Activated CD4-positive, alpha-beta T cell treated with anti-CD3 and anti-CD28 coated beads for 36 hours (primary cell): ENCODE results near the gene TIAL1. TPM values are rescaled to one million over a fixed set of nuclear protein-coding genes. Genes with fewer than 3 reads are reported as not detected.

ENCODE experiments used
- ATAC-seq: fragments of 200-7000 bp; cut with Tn5 transposase; one replicate; pipeline ENCODE4 v1.10.0; 2021; ENCODE audit warnings: mild to moderate bottlenecking, moderate library complexity
- CTCF ChIA-PET: fragments of 350-600 bp; sonication (Branson Sonifier 250); formaldehyde crosslinking; loops from one replicate; lab custom pipeline; 2021; ENCODE audit warnings: antibody characterized with exemption; lab: Charles Lee
- POLR2A ChIA-PET: fragments of 350-600 bp; sonication (Branson Sonifier 250); formaldehyde crosslinking; loops from one replicate; lab custom pipeline; 2021; ENCODE audit warnings: antibody characterized with exemption, inconsistent platforms; lab: Charles Lee
- DNase-seq: peaks from one replicate; pipeline ENCODE4 v3.0.0-alpha.2; 2020
- H3K27ac Mint-ChIP-seq: one replicate; pipeline ENCODE4 v1.8.0; 2021; ENCODE audit warnings: mixed read lengths
- H3K27me3 Mint-ChIP-seq: one replicate; pipeline ENCODE4 v1.8.0; 2021; ENCODE audit warnings: mixed read lengths
- H3K36me3 Mint-ChIP-seq: one replicate; pipeline ENCODE4 v1.8.0; 2021; ENCODE audit warnings: low read depth, mixed read lengths
- H3K4me1 Mint-ChIP-seq: one replicate; pipeline ENCODE4 v1.8.0; 2021; ENCODE audit warnings: mixed read lengths
- H3K4me3 Mint-ChIP-seq: one replicate; pipeline ENCODE4 v1.8.0; 2021; ENCODE audit warnings: mild to moderate bottlenecking, moderate library complexity, mixed read lengths
- H3K9me3 Mint-ChIP-seq: one replicate; pipeline ENCODE4 v1.8.0; 2021; ENCODE audit warnings: low read depth, mixed read lengths
- intact Hi-C, 2 experiments: fragments of 100-400 bp; cut with DNase I in 1 of 2; cut with micrococcal nuclease in 1 of 2; formaldehyde crosslinking; loops; one replicate each; pipeline versions ENCODE4 v1.14.2 to v1.15.1; 2022 to 2024; cut with DNase I, micrococcal nuclease
- total RNA-seq, 2 experiments: library from RNA; stranded (reverse); gene quantifications; one replicate each; pipeline ENCODE4 v1.2.3, GENCODE V29; 2021

Gene TIAL1
- total RNA-seq, 2 experiments from 2014 or later: 187 to 197 TPM

DNA sequence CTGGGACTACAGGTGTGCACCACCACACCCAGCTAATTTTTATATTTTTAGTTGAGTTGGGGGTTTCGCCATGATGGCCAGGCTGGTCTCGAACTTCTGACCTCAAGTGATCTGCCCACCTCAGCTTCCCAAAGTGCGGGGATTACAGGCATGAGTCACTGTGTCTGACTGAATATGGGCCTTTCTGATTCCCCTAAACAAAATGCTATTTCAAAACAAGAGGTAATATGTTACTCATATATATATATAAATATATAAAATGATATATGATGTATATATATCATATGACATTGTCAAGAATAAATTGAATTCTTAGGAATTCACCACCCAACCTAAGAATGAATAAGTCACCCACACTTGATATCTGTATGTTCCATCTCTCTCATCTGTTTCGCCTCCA, 12.8 kb upstream of the TIAL1 start:
- ATAC-seq (no peak), DNase-seq (no peak)
- ChIA-PET CTCF (interaction anchor here (0.7 to 1.1 kb wide), 2 partner anchors 141 to 1279 kb away, joined by 3 read pairs; no protein-coding TSS in a partner anchor), POLR2A (interaction anchor here (0.7 kb wide), 1 partner anchor 241 kb away, joined by 9 read pairs; no protein-coding TSS in a partner anchor)
- Mint-ChIP-seq H3K27me3 (no peaks in the 10 kb centered on the region), H3K9me3 (no peaks in the 10 kb centered on the region), H3K4me1 (peaks cover 8% of the 10 kb centered on the region), H3K27ac (no peak overlapping the region), H3K4me3 (no peak overlapping the region), H3K36me3 (no peaks in the 10 kb centered on the region)
- intact Hi-C loops: loop anchor here in 1 of 2 experiments (5.0 kb wide), 1 partner anchor 728 kb away; no protein-coding TSS in a partner anchor

GRCh38 chr10:119608316-119609155, 11.8 kb upstream of the TIAL1 start:
- Mint-ChIP-seq H3K4me1 (peaks cover 8% of the 10 kb centered on the region), H3K9me3 (no peaks in the 10 kb centered on the region), H3K36me3 (no peaks in the 10 kb centered on the region), H3K4me3 (no peak overlapping the region), H3K27me3 (no peaks in the 10 kb centered on the region), H3K27ac (no peak overlapping the region)
- ChIA-PET CTCF (interaction anchor here (0.5 to 1.3 kb wide), 5 partner anchors 11 to 1278 kb away, joined by 3 to 5 read pairs (median 3); no protein-coding TSS in a partner anchor), POLR2A (interaction anchor here (0.5 kb wide), 1 partner anchor 858 kb away, joined by 5 read pairs; no protein-coding TSS in a partner anchor)
- DNase-seq (peak; percentile 59), ATAC-seq (peak; percentile 69)
- intact Hi-C loops: loop anchor here in 1 of 2 experiments (5.0 kb wide), 1 partner anchor 729 kb away; no protein-coding TSS in a partner anchor

DNA sequence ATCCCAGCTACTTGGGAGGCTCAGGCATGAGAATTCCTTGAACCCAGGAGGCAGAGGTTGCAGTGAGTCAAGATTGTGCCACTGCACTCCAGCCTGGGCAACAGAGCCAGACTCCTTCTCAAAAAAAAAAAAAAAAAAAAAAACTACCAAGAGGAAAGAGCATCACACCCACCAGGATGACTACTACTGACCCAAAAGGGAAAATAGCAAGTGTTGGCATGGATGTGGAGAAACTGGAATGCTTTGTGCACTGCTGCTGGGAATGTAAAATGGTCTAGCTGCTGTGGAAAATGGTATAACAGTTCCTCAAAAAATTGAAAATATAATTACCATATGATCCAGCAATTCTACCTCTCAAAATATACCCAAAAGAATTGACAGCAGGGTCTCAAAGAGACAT, 7.7 kb upstream of the TIAL1 start:
- no peak for ATAC-seq
- ChIA-PET POLR2A (no interaction called here), CTCF (no interaction called here)
- Mint-ChIP-seq H3K36me3 (peaks cover 3% of the 10 kb centered on the region), H3K9me3 (no peaks in the 10 kb centered on the region), H3K4me1 (peaks cover 13% of the 10 kb centered on the region), H3K27me3 (no peaks in the 10 kb centered on the region), H3K4me3 (no peak overlapping the region), H3K27ac (no peak overlapping the region)
- no peak for DNase-seq
- intact Hi-C loops: no loop called here

DNA sequence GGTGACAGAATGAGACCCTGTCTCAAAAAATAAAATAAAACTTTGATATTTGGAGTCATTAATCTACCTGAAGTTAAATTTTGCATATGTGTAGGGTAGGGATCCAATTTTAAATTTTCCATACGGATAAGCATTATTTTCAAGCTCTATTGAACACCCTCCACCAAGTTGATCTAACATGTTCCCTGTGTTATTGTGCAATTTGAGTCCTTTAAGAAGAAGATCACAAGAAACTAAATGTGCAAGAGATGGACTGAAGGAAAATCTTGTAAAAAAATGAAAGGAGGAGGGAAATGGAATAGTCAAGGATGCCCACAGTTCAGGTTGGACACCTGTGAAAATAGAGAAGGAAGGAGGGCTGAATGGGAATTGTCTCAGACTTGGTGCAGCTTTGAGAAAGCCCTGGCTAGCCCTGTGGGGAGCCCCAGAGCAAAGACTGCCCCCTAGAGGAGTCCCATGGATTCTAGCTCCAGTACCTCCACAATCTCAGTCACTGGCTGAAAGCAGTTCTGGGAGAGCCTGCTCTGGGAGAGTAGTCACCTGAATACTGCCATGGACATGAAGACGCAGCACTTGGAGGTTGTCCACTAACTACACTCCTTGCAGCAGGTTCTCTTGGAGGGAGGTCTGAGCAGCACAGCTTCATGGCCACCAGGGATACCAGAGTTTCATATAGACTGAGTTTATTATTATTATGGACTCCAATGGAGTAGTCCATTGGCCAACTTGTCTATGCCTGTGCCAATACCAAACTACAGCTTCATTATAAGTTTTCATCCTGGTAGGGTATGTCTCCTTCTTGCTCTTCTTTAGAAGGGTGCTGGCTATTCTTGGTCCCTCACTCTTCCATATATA, 5.7 kb upstream of the TIAL1 start:
- Mint-ChIP-seq H3K9me3 (no peaks in the 10 kb centered on the region), H3K4me3 (no peak overlapping the region), H3K27me3 (no peaks in the 10 kb centered on the region), H3K27ac (no peak overlapping the region), H3K4me1 (peaks cover 18% of the 10 kb centered on the region), H3K36me3 (peaks cover 18% of the 10 kb centered on the region)
- intact Hi-C loops: no loop called here
- POLR2A ChIA-PET: no interaction called here
- ATAC-seq: peak; percentile 94
- CTCF ChIA-PET: interaction anchor here (0.5 to 2.4 kb wide), 14 partner anchors 8 to 259 kb away, joined by 3 to 15 read pairs (median 4); partner anchors contain the start of gene RGS10
- DNase-seq: peak; percentile 65

DNA sequence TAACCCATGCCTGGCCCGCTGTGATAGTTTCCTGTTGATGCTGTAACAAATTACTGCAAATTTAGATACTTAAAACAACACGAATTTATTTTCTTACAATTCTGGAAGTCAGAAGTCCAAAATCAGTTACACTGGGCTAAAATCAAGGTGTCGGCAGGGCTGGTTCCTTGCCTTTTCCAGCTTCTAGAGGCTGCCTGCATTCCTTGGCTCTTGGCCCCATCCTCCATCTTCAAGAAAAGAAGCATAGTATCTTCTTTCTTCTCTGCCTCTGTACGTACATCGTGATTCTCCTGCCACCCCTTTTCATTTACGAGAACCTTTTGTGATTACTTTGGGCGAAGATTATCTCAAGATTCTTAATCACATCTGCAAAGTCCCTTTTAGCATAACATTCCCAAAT, 1.6 kb upstream of the TIAL1 start:
- intact Hi-C loops: loop anchor here in 1 of 2 experiments (5.0 to 10.0 kb wide), 2 partner anchors 391 to 514 kb away; partner anchors contain the start of genes EIF3A and GRK5
- no peak overlapping the region for H3K4me3 Mint-ChIP-seq
- no peak overlapping the region for H3K27ac Mint-ChIP-seq
- ATAC-seq (no peak), DNase-seq (no peak)
- no peaks in the 10 kb centered on the region for H3K27me3 Mint-ChIP-seq
- peaks cover 45% of the 10 kb centered on the region for H3K36me3 Mint-ChIP-seq
- H3K9me3 Mint-ChIP-seq: no peaks in the 10 kb centered on the region
- peaks cover 35% of the 10 kb centered on the region for H3K4me1 Mint-ChIP-seq
- POLR2A ChIA-PET: interaction anchor here (0.6 kb wide), 1 partner anchor 91 kb away, joined by 5 read pairs; no protein-coding TSS in a partner anchor
- CTCF ChIA-PET: no interaction called here

GRCh38 chr10:119597405-119598186, 832 bp upstream of the TIAL1 start:
- intact Hi-C loops: loop anchor here (1.0 to 10.0 kb wide), 15 partner anchors 54 to 842 kb away; partner anchors contain the start of genes BAG3 (in 2 of the 2), GRK5 (in 2 of the 2), MCMBP (in 2 of the 2) and PRDX3 (in 2 of the 2)
- POLR2A ChIA-PET: interaction anchor here (0.6 to 1.1 kb wide), 3 partner anchors 92 to 275 kb away, joined by 3 to 5 read pairs (median 4); partner anchors contain the start of gene MCMBP
- no peaks in the 10 kb centered on the region for H3K27me3 Mint-ChIP-seq
- peak overlapping the region; percentile 93 for H3K27ac Mint-ChIP-seq
- H3K4me3 Mint-ChIP-seq: peak overlapping the region; percentile 92
- ATAC-seq: no peak
- peaks cover 43% of the 10 kb centered on the region for H3K4me1 Mint-ChIP-seq
- DNase-seq: no peak
- no peaks in the 10 kb centered on the region for H3K9me3 Mint-ChIP-seq
- CTCF ChIA-PET: interaction anchor here (0.6 to 1.6 kb wide), 5 partner anchors 11 to 295 kb away, joined by 3 to 5 read pairs (median 3); partner anchors contain the start of gene SEC23IP
- peaks cover 52% of the 10 kb centered on the region for H3K36me3 Mint-ChIP-seq

- H3K9me3 Mint-ChIP-seq: no peaks in the 10 kb centered on the region
- peaks cover 65% of the 10 kb centered on the region for H3K36me3 Mint-ChIP-seq
- ChIA-PET POLR2A (interaction anchor here (0.6 to 1.1 kb wide), 3 partner anchors 53 to 295 kb away, joined by 4 to 6 read pairs (median 5); partner anchors contain the start of gene RGS10), CTCF (interaction anchor here (0.6 to 1.5 kb wide), 7 partner anchors 10 to 389 kb away, joined by 3 to 4 read pairs (median 3); no protein-coding TSS in a partner anchor)
- H3K27ac Mint-ChIP-seq: peak overlapping the region; percentile 93
- no peaks in the 10 kb centered on the region for H3K27me3 Mint-ChIP-seq
- H3K4me3 Mint-ChIP-seq: peak overlapping the region; percentile 92
- intact Hi-C loops: loop anchor here (1.0 to 10.0 kb wide), 8 partner anchors 54 to 516 kb away; partner anchors contain the start of genes EIF3A (in 2 of the 2), GRK5 (in 1 of the 2), MCMBP (in 1 of the 2) and PRDX3 (in 1 of the 2)
- ATAC-seq (peak; percentile 21), DNase-seq (peak; percentile 86)
- peaks cover 53% of the 10 kb centered on the region for H3K4me1 Mint-ChIP-seq
These were observed 868 bp downstream of the TIAL1 start for GRCh38 chr10:119595676-119596515.

- Mint-ChIP-seq H3K4me3 (peak overlapping the region; percentile 92), H3K4me1 (peaks cover 53% of the 10 kb centered on the region), H3K36me3 (peaks cover 66% of the 10 kb centered on the region), H3K27ac (peak overlapping the region; percentile 93), H3K9me3 (no peaks in the 10 kb centered on the region), H3K27me3 (no peaks in the 10 kb centered on the region)
- no peak for DNase-seq
- CTCF ChIA-PET: interaction anchor here (0.6 to 1.5 kb wide), 8 partner anchors 10 to 388 kb away, joined by 3 to 4 read pairs (median 3); no protein-coding TSS in a partner anchor
- intact Hi-C loops: loop anchor here in 1 of 2 experiments (1.0 to 10.0 kb wide), 3 partner anchors 53 to 510 kb away; partner anchors contain the start of genes EIF3A, GRK5 and RGS10
- POLR2A ChIA-PET: interaction anchor here (0.6 to 1.1 kb wide), 3 partner anchors 52 to 296 kb away, joined by 4 to 6 read pairs (median 5); partner anchors contain the start of gene RGS10
- ATAC-seq: no peak
These were observed 1.6 kb downstream of the TIAL1 start for GRCh38 chr10:119595134-119595675.

GRCh38 chr10:119588071-119588470, 8.7 kb downstream of the TIAL1 start:
- H3K4me3 Mint-ChIP-seq: no peak overlapping the region
- intact Hi-C loops: no loop called here
- no peaks in the 10 kb centered on the region for H3K9me3 Mint-ChIP-seq
- H3K36me3 Mint-ChIP-seq: peaks cover 36% of the 10 kb centered on the region
- H3K4me1 Mint-ChIP-seq: peaks cover 33% of the 10 kb centered on the region
- ATAC-seq: no peak
- no peaks in the 10 kb centered on the region for H3K27me3 Mint-ChIP-seq
- ChIA-PET CTCF (interaction anchor here (0.7 to 2.3 kb wide), 5 partner anchors 14 to 65 kb away, joined by 3 to 7 read pairs (median 3); no protein-coding TSS in a partner anchor), POLR2A (no interaction called here)
- no peak overlapping the region for H3K27ac Mint-ChIP-seq
- DNase-seq: no peak
